Chondrocyte (in vitro differentiated cells): ENCODE results near the gene VARS2. TPM values are rescaled to one million over a fixed set of nuclear protein-coding genes. Genes with fewer than 3 reads are reported as not detected.
"Not testable (repeated sequence)": the region's sequence is repeated elsewhere in the genome, so short reads cannot be mapped to it uniquely, and the experiment has no call there.

ENCODE experiments used
- DNase-seq: peaks from one replicate; pipeline ENCODE4 v3.0.0; 2021; ENCODE audit warnings: mixed read lengths, low spot score
- H3K27ac Mint-ChIP-seq: one replicate; pipeline ENCODE4 v1.8.0; 2021; ENCODE audit warnings: mild to moderate bottlenecking, moderate library complexity, mixed read lengths; ENCODE audit not compliant: unreplicated experiment
- H3K27me3 Mint-ChIP-seq: 2 replicates; pipeline ENCODE4 v1.8.0; 2021; ENCODE audit warnings: low read depth, mixed read lengths
- H3K36me3 Mint-ChIP-seq: 2 replicates; pipeline ENCODE4 v1.8.0; 2021; ENCODE audit warnings: low read depth, mixed read lengths
- H3K4me1 Mint-ChIP-seq: 2 replicates; pipeline ENCODE4 v1.8.0; 2021; ENCODE audit warnings: low read depth, mild to moderate bottlenecking, mixed read lengths
- H3K4me3 Mint-ChIP-seq: one replicate; pipeline ENCODE4 v1.8.0; 2021; ENCODE audit warnings: mild to moderate bottlenecking, moderate library complexity, mixed read lengths; ENCODE audit not compliant: unreplicated experiment
- H3K9me3 Mint-ChIP-seq: 2 replicates; pipeline ENCODE4 v1.8.0; 2021; ENCODE audit warnings: low read depth, mixed read lengths
- total RNA-seq: library from RNA; stranded (reverse); gene quantifications from 3 replicates; pipeline ENCODE4 v1.2.1, GENCODE V29; 2021
- TF ChIP-seq, protein P1 (sequence below): fragments of 200-600 bp; sonication (generic); IDR thresholded peaks from 2 replicates; pipeline ENCODE4 v1.5.0; 2021; ENCODE audit warnings: antibody characterized with exemption, mild to moderate bottlenecking, moderate library complexity

Gene VARS2
- total RNA-seq, 1 donor from 2014 or later = 33.1 TPM

DNA sequence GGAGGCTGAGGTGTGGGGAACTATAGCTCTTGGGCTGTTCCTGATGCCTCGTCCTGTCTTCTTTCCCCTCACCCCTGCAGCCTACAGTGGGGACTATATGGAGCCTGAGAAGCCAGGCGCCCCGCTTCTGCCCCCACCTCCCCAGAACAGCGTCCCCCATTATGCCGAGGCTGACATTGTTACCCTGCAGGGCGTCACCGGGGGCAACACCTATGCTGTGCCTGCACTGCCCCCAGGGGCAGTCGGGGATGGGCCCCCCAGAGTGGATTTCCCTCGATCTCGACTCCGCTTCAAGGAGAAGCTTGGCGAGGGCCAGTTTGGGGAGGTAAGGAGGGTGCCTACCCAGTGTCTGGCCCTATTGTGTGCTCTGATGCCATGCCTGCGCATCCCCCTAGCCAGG lies 17.5 kb upstream of the VARS2 start:
- TF ChIP-seq, protein P1, sequence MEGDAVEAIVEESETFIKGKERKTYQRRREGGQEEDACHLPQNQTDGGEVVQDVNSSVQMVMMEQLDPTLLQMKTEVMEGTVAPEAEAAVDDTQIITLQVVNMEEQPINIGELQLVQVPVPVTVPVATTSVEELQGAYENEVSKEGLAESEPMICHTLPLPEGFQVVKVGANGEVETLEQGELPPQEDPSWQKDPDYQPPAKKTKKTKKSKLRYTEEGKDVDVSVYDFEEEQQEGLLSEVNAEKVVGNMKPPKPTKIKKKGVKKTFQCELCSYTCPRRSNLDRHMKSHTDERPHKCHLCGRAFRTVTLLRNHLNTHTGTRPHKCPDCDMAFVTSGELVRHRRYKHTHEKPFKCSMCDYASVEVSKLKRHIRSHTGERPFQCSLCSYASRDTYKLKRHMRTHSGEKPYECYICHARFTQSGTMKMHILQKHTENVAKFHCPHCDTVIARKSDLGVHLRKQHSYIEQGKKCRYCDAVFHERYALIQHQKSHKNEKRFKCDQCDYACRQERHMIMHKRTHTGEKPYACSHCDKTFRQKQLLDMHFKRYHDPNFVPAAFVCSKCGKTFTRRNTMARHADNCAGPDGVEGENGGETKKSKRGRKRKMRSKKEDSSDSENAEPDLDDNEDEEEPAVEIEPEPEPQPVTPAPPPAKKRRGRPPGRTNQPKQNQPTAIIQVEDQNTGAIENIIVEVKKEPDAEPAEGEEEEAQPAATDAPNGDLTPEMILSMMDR = no peak
- no peak overlapping the region for H3K4me3 Mint-ChIP-seq
- H3K4me1 Mint-ChIP-seq = no peaks in the 10 kb centered on the region
- no peak for DNase-seq
- no peaks in the 10 kb centered on the region for H3K27me3 Mint-ChIP-seq
- no peak overlapping the region for H3K27ac Mint-ChIP-seq
- H3K9me3 Mint-ChIP-seq = no peaks in the 10 kb centered on the region
- peaks cover 48% of the 10 kb centered on the region for H3K36me3 Mint-ChIP-seq

GRCh38 chr6:30897882-30898281 lies 16.2 kb upstream of the VARS2 start:
- H3K4me1 Mint-ChIP-seq = no peaks in the 10 kb centered on the region
- TF ChIP-seq, protein P1 = no peak
- H3K9me3 Mint-ChIP-seq = no peaks in the 10 kb centered on the region
- H3K4me3 Mint-ChIP-seq = no peak overlapping the region
- H3K27me3 Mint-ChIP-seq = no peaks in the 10 kb centered on the region
- no peak for DNase-seq
- H3K27ac Mint-ChIP-seq = no peak overlapping the region
- peaks cover 41% of the 10 kb centered on the region for H3K36me3 Mint-ChIP-seq

DNA sequence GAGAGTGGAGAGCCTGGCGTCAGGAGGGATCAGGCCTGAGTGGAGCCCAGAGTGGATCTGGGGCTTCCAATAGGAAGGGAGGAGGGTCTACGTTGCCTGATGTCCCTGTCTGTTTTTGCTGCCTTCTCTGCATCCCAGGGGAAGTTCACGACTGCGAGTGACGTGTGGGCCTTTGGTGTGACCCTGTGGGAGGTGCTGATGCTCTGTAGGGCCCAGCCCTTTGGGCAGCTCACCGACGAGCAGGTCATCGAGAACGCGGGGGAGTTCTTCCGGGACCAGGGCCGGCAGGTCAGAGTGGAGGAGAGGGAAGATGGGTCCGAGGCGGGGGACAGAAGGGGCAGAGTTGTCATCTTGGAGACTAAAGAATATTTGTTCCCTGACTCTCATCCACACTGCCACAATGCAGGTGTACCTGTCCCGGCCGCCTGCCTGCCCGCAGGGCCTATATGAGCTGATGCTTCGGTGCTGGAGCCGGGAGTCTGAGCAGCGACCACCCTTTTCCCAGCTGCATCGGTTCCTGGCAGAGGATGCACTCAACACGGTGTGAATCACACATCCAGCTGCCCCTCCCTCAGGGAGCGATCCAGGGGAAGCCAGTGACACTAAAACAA lies 15.2 kb upstream of the VARS2 start:
- TF ChIP-seq, protein P1 = no peak
- Mint-ChIP-seq H3K36me3 (peaks cover 40% of the 10 kb centered on the region), H3K27ac (no peak overlapping the region), H3K27me3 (no peaks in the 10 kb centered on the region), H3K4me3 (no peak overlapping the region), H3K4me1 (no peaks in the 10 kb centered on the region), H3K9me3 (no peaks in the 10 kb centered on the region)
- no peak for DNase-seq

DNA sequence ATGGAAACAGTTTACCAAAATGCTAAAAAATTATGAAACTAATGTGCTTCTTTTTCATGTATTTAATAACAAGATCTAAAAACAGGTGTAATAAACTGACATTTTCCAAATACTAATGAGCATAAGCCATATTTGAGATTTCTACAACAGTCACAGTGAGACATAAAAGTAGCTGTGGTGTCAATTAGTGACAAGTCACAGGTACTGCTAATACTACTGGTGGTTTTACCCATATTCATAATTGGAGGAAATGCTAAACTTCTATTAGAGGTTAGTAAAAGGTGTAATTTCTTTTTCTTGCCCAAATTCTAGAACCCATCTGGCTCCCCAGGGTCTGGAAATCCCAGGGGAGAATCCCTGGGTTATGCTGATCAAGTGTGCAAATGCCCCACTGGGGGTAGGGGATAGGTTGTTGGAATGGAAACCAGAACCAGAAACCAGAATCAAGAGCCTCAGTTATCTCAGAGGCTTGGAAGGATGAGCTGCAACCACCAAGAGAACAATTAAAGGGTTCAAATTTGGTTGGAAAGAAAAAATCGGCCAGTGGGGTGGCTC lies 13.1 kb upstream of the VARS2 start:
- H3K4me3 Mint-ChIP-seq = no peak overlapping the region
- no peaks in the 10 kb centered on the region for H3K9me3 Mint-ChIP-seq
- H3K4me1 Mint-ChIP-seq = no peaks in the 10 kb centered on the region
- no peak for DNase-seq
- H3K36me3 Mint-ChIP-seq = peaks cover 24% of the 10 kb centered on the region
- TF ChIP-seq, protein P1 = no peak
- H3K27ac Mint-ChIP-seq = no peak overlapping the region
- H3K27me3 Mint-ChIP-seq = no peaks in the 10 kb centered on the region

DNA sequence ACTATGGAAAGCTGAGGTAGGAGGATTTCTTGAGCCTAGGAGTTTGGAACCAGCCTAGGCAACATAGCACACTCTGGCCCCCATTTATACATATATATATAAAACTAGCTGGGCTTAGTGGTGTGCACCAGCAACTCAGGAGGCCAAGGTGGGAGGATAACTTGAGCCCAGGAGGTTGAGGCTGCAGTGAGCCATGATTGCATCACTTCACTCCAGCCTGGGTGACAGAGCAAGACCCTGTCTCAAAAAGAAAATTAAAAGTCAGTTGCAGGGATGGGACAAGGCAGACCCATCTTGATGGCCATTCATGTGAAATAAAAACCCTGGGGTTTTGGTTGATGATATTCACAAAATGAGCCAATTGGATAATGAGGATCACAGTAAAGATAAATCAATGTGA lies 12.6 kb upstream of the VARS2 start:
- Mint-ChIP-seq H3K4me3 (no peak overlapping the region), H3K4me1 (no peaks in the 10 kb centered on the region), H3K27ac (no peak overlapping the region), H3K27me3 (no peaks in the 10 kb centered on the region), H3K36me3 (peaks cover 21% of the 10 kb centered on the region), H3K9me3 (no peaks in the 10 kb centered on the region)
- TF ChIP-seq, protein P1 = no peak
- no peak for DNase-seq

DNA sequence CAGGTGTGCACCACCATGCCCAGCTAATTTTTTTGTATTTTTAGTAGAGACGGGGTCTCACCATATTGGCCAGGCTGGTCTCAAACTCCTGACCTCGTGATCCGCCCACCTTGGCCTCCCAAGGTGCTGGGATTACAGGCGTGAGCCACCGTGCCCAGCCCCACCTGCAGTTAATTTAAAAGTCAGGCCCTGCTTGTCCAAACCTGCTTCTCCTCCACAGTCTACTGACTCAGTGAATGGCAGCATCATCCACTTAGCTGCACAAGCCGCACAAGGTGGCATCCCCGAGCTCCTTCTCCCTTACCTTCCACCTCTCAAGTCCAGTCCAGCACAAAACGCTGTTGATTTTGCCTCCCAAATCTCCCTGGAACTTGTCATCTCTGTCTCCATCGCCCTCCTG lies 11.8 kb upstream of the VARS2 start:
- not testable (repeated sequence) for DNase-seq, H3K9me3 Mint-ChIP-seq, H3K27ac Mint-ChIP-seq, H3K27me3 Mint-ChIP-seq, H3K4me1 Mint-ChIP-seq, H3K4me3 Mint-ChIP-seq
- H3K36me3 Mint-ChIP-seq = peaks cover 17% of the 10 kb centered on the region
